Transverse colon (tissue), 4 donors: ENCODE results near the gene STOX1. TPM values are rescaled to one million over a fixed set of nuclear protein-coding genes. Genes with fewer than 3 reads are reported as not detected.
A peak's percentile ranks its signal among the peaks of the same experiment; 100 is the strongest.

Source experiments
- DNase-seq: peaks from one replicate; pipeline ENCODE4 v3.0.0-alpha.2; 2019
- H3K27ac ChIP-seq, 4 donors: fragments of 200-600 bp; sonication (generic); 2 replicates each; pipeline ENCODE4 v1.5.1; 2016 to 2018; ENCODE audit warnings: inconsistent platforms in 4 of 4
- H3K27me3 ChIP-seq: fragments of 200-600 bp; sonication (generic); 2 replicates; pipeline ENCODE4 v1.5.1; 2017; ENCODE audit warnings: inconsistent platforms
- H3K36me3 ChIP-seq, 4 donors: fragments of 200-600 bp; sonication (generic); 2 replicates each; pipeline ENCODE4 v1.5.1; 2017 to 2019; ENCODE audit warnings: inconsistent platforms in 4 of 4
- H3K4me1 ChIP-seq, 4 donors: fragments of 200-600 bp; sonication (generic); 2 replicates each; pipeline ENCODE4 v1.5.1; 2017 to 2020; ENCODE audit warnings: inconsistent platforms in 4 of 4
- H3K4me3 ChIP-seq, 4 donors: fragments of 200-600 bp; sonication (generic); 1 replicate in 1 of 4; 2 replicates in 3 of 4; pipeline versions ENCODE4 v1.5.1 to v1.6.1; 2017 to 2019; ENCODE audit warnings: inconsistent platforms in 4 of 4
- H3K9me3 ChIP-seq, 2 donors: fragments of 200-600 bp; sonication (generic); 2 replicates each; pipeline ENCODE4 v1.5.1; 2017 to 2019; ENCODE audit warnings: inconsistent platforms in 2 of 2
- EP300 ChIP-seq: sonication (generic); formaldehyde crosslinking; IDR thresholded peaks from one replicate; pipeline ENCODE4 v1.6.1; 2017; ENCODE audit warnings: antibody characterized with exemption, low read depth
- POLR2A ChIP-seq: fragments of 450-650 bp; IDR thresholded peaks from one replicate; pipeline ENCODE4 v1.6.1; 2016; ENCODE audit warnings: antibody characterized with exemption, mild to moderate bottlenecking, moderate library complexity
- POLR2AphosphoS5 ChIP-seq, 3 donors: sonication (generic); formaldehyde crosslinking; IDR thresholded peaks; one replicate each; pipeline ENCODE4 v1.6.1; 2016; ENCODE audit warnings: antibody characterized with exemption in 3 of 3
- WGBS, 2 donors: methylation state at CpG; one replicate each; pipeline ENCODE4 v1.1.5; 2018; ENCODE audit warnings: low coverage in 1 of 2; 5-methylcytosine and 5-hydroxymethylcytosine counted together
- in situ Hi-C, 4 donors: fragments of 200-750 bp; cut with MboI; loops; one replicate each; pipeline versions ENCODE4 v1.15.0 to v1.15.1; 2017; ENCODE audit warnings: low sequenced_read_pairs in 3 of 4, low pct_ligation_motif_present in 1 of 4, low pct_unique_long_range_greater_than_20kb in 1 of 4
- intact Hi-C: fragments of 100-400 bp; cut with DNase I; formaldehyde crosslinking; loops from one replicate; pipeline ENCODE4 v1.15.1; 2023; ENCODE audit warnings: low total_unique reads
- total RNA-seq, 4 donors: library from RNA; depleted of rRNA; stranded (reverse); fragments of >200 nt; gene quantifications; one replicate each; pipeline ENCODE4 v1.1.0, GENCODE V29; 2016
- TF ChIP-seq, protein P1 (sequence below), 5 experiments: fragments of 200-600 bp in 3 of 5; fragments of 450-650 bp in 2 of 5; sonication (generic) in 3 of 5; IDR thresholded peaks; 1 replicate in 2 of 5; 2 replicates in 3 of 5; pipeline ENCODE4 v1.5.1; 2016 to 2017; ENCODE audit warnings: antibody characterized with exemption in 5 of 5, inconsistent platforms in 3 of 5, mild to moderate bottlenecking in 2 of 5, moderate library complexity in 1 of 5

The STOX1 gene
- total RNA-seq, 4 donors from 2014 or later, result 0.40 to 2.0 (median 1.4) TPM

DNA sequence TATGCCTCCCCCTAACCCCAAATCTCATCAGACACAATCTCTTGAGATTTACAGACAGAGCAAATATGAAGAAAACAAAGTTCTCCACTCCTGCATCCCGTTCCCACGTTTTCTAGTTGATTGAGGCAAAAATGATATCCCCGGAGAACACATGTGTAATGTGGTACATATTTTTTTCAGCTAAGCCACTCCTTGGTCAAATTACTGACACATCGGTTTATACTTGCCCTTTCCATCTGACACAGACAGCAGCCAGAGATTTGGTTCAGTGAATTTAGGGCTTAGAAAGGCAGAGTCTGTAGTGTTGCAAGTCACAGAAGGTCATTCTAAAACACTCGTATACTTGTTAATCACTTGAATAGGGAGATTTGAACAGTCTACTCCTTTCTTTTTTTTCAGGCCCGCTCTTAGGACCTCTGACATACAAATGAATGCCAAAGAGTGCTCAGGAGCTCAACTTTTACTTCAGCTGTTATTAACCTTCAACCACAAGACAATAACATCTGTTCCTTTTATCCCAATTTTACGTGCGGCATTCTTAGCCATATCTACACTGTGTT, 71.9 kb downstream of the STOX1 start:
- DNase-seq, result no peak
- 89 to 91% methylated on average over 8 of the region's 8 CpGs for WGBS, 2 donors
- intact Hi-C loops, result loop anchor here (10.0 kb wide), 1 partner anchor 74 kb away; the partner anchor contains the start of gene STOX1
- no peak overlapping the region for H3K27ac ChIP-seq
- H3K36me3 ChIP-seq, result no peaks in the 10 kb centered on the region
- peaks cover 0 to 28% (median 20%) of the 10 kb centered on the region in 4 donors for H3K4me1 ChIP-seq
- TF ChIP-seq POLR2AphosphoS5 (IDR thresholded peaks at IDR 0.05), result no peak
- TF ChIP-seq EP300, result no peak
- TF ChIP-seq, protein P1, sequence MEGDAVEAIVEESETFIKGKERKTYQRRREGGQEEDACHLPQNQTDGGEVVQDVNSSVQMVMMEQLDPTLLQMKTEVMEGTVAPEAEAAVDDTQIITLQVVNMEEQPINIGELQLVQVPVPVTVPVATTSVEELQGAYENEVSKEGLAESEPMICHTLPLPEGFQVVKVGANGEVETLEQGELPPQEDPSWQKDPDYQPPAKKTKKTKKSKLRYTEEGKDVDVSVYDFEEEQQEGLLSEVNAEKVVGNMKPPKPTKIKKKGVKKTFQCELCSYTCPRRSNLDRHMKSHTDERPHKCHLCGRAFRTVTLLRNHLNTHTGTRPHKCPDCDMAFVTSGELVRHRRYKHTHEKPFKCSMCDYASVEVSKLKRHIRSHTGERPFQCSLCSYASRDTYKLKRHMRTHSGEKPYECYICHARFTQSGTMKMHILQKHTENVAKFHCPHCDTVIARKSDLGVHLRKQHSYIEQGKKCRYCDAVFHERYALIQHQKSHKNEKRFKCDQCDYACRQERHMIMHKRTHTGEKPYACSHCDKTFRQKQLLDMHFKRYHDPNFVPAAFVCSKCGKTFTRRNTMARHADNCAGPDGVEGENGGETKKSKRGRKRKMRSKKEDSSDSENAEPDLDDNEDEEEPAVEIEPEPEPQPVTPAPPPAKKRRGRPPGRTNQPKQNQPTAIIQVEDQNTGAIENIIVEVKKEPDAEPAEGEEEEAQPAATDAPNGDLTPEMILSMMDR (IDR thresholded peaks at IDR 0.05), result no peak
- TF ChIP-seq POLR2A, result no peak
- H3K9me3 ChIP-seq, result no peaks in the 10 kb centered on the region
- in situ Hi-C loops, result loop anchor here in 3 of 4 donors (10.0 to 25.0 kb wide), 3 partner anchors 104 to 337 kb away; partner anchors contain the start of gene TET1 (in 2 of the 3)
- H3K27me3 ChIP-seq, result no peaks in the 10 kb centered on the region
- H3K4me3 ChIP-seq, result no peak overlapping the region

DNA sequence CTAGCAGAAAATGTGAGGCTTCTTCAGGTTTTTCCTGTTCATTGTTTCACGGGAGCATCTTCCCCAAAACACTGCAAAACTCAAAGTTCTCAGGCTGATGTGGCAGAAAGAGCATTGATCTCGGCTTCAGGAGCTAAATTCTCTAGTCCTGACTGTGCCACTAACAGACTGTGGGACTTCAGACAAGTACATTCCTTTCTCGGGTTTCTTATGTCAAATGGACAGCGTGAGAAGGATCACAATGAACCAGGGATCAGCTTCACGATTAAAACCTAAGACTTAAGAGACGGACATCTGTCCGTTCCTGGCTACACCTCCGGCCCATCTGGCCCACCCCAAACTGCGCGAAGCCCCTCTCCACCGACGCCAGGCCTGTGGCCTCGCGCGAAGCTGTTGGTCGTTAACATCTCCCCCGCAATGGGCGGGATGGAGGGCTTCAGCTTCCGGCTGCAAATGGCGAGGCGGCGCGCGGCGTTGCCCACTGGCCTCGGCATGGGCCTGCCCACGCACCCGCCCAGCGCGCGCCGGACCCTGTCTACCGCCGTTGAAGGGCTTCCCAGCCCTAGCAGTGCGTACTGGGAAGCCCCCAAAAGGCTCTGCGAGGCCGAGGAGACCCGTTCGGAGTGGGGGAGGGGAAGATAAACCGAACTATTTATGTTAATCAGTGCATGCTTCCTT, 73.2 kb downstream of the STOX1 start:
- no peaks in the 10 kb centered on the region for H3K27me3 ChIP-seq
- peaks cover 0 to 28% (median 20%) of the 10 kb centered on the region in 4 donors for H3K4me1 ChIP-seq
- WGBS, 2 donors, result 5 to 60% methylated on average over 3 to 36 of the region's 40 CpGs
- H3K27ac ChIP-seq, result peak overlapping the region; percentile 97 to 99 (median 98)
- intact Hi-C loops (no loop called here), in situ Hi-C loops (no loop called here)
- H3K4me3 ChIP-seq, result peak overlapping the region; percentile 72 to 82 (median 74)
- H3K9me3 ChIP-seq, result no peaks in the 10 kb centered on the region
- H3K36me3 ChIP-seq, result no peaks in the 10 kb centered on the region
- TF ChIP-seq POLR2AphosphoS5 (IDR thresholded peaks at IDR 0.05) (peak in 1 of 3 donors; percentile 61), POLR2A (no peak)
- TF ChIP-seq, protein P1 (IDR thresholded peaks at IDR 0.05), result no peak
- no peak for DNase-seq

DNA sequence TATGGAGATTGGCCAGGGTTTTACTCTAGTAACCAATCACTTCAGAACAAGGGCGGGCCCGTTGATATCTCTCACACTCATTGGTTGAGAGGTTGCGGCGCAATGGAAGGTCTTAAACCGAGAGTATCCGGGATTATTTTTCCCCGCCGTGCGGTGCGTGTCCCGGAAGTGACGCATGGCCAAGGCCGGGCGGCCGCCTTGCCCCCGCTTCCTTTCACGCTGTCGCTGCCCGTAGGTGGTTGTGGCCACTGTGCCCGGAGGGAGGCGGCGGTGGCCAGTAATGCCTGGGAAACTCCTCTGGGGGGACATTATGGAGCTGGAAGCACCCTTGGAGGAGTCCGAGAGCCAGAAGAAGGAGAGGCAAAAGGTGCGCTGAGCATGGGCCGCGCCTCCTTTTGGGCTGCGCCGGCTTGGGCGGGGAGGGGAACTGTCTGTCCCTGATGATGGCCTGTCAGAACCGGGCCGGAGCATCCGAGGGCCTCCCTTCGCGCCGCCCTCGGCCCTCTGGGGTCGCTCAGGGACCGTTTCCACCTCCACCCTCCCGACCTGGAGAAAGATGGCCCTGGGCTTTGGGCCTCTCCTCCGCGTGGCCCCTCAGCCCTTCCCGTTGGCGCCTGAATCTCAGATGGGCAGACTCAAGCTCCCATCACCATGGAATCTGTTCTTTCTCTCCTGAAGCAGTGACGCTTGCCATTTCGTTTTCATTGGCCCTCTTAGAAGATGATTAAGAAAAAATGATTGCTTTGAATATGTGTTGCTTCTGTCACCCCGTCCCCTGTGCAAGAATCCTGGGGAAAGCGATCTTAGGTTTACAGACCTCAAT, 74.0 kb downstream of the STOX1 start, which contains the start of gene DDX50:
Gene DDX50 (plus strand): TSS at position 211 of the 823 bp plus-strand sequence. CDS start 70 bp downstream, at position 281.
- peak within 1 kb of the TSS; percentile 97 to 99 (median 98) for H3K27ac ChIP-seq
- 1% methylated on average over 11 to 47 of the region's 47 CpGs for WGBS, 2 donors
- DNase-seq, result peak; percentile 98
- no peaks in the 10 kb centered on the region for H3K9me3 ChIP-seq
- peak; percentile 85 for TF ChIP-seq POLR2A
- TF ChIP-seq EP300, result no peak
- TF ChIP-seq, protein P1 (IDR thresholded peaks at IDR 0.05), result peak in 4 of 5 experiments; percentile 9 to 56 (median 25)
- TF ChIP-seq POLR2AphosphoS5 (IDR thresholded peaks at IDR 0.05), result peak; percentile 83 to 93 (median 89)
- H3K36me3 ChIP-seq, result no peaks in the 10 kb centered on the region
- intact Hi-C loops, result no loop called here
- peak within 1 kb of the TSS; percentile 72 to 82 (median 74) for H3K4me3 ChIP-seq
- no peaks in the 10 kb centered on the region for H3K27me3 ChIP-seq
- H3K4me1 ChIP-seq, result peaks cover 0 to 28% (median 20%) of the 10 kb centered on the region in 4 donors
- in situ Hi-C loops, result no loop called here

DNA sequence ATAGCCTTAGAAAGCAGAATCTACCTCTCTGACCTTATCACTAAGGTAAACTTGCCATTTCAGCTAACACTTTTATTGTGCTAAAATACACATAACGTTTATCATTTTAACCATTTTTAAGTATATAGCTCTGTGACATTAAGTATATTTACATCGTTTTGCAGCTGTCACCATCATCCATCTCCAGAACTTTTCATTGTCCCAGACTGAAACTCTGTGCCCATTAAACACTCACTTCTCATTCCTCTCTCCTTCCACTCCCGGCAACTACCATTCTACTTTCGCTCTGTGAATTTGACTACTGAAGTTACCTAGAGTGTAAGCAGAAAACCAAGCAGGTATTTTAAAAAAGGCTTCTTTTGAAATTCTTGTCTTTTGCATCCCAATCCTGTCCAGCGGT, 75.1 kb downstream of the STOX1 start:
- Histone ChIP-seq H3K4me3 (peak overlapping the region in 1 of 4 donors; percentile 72), H3K36me3 (peaks cover 0 to 7% (median 0%) of the 10 kb centered on the region in 4 donors), H3K9me3 (no peaks in the 10 kb centered on the region), H3K27me3 (no peaks in the 10 kb centered on the region), H3K27ac (peak overlapping the region in 1 of 4 donors; percentile 99), H3K4me1 (peaks cover 0 to 25% (median 19%) of the 10 kb centered on the region in 4 donors)
- WGBS, 2 donors, result 43 to 63% methylated on average over 5 of the region's 5 CpGs
- TF ChIP-seq, protein P1 (IDR thresholded peaks at IDR 0.05), result no peak
- no peak for TF ChIP-seq EP300
- TF ChIP-seq POLR2A, result no peak
- no peak for TF ChIP-seq POLR2AphosphoS5 (IDR thresholded peaks at IDR 0.05)
- intact Hi-C loops (no loop called here), in situ Hi-C loops (no loop called here)
- DNase-seq, result no peak
